SK-N-SH (cell line): ENCODE data around the gene OXSR1. TPM values are rescaled to one million over a fixed set of nuclear protein-coding genes. Genes with fewer than 3 reads are reported as not detected.

Experiments
- CTCF ChIA-PET: fragments of 300-600, 350-600 bp; formaldehyde crosslinking; extraction: SDS; loops from one replicate; lab custom pipeline; 2021; lab: Yijun Ruan, JAX
- POLR2A ChIA-PET: fragments of 350-600 bp; sonication (Branson Sonifier 250); formaldehyde crosslinking; extraction: SDS; loops from one replicate; lab custom pipeline; 2020; ENCODE audit warnings: antibody characterized with exemption, inconsistent platforms; lab: Yijun Ruan, JAX
- DNase-seq: peaks from one replicate; pipeline ENCODE4 v3.0.0; 2012
- H2AFZ ChIP-seq: fragments of 200-600 bp; sonication (generic); 2 replicates; pipeline ENCODE4 v1.8.1; 2016; ENCODE audit warnings: antibody characterized with exemption, mild to moderate bottlenecking, low read depth
- H3F3A ChIP-seq: fragments of 200-600 bp; sonication (generic); replicated peaks from 2 replicates; pipeline ENCODE3; 2016; ENCODE audit warnings: antibody characterized with exemption, mild to moderate bottlenecking; ENCODE audit not compliant: insufficient read depth
- H3K27ac ChIP-seq, 2 experiments: fragments of 200-500 bp in 1 of 2; fragments of 200-600 bp in 1 of 2; sonication (Bioruptor generic) in 1 of 2; sonication (generic), shearing (Covaris generic) in 1 of 2; 2 replicates each; pipeline versions ENCODE4 v1.5.1 to v1.6.1; 2014 to 2016; ENCODE audit warnings: low read depth in 2 of 2, inconsistent platforms in 1 of 2, low read length in 1 of 2, mild to moderate bottlenecking in 1 of 2, mixed read lengths in 1 of 2
- H3K27me3 ChIP-seq: fragments of 200-600 bp; sonication (generic), shearing (Covaris generic); 2 replicates; pipeline ENCODE4 v1.6.1; 2016; ENCODE audit warnings: mixed run types; ENCODE audit not compliant: insufficient read depth
- H3K36me3 ChIP-seq, 2 experiments: fragments of 200-500 bp in 1 of 2; fragments of 200-600 bp in 1 of 2; sonication (Bioruptor generic) in 1 of 2; sonication (generic) in 1 of 2; replicated peaks in 1 of 2; 2 replicates each; pipeline versions ENCODE3 to v1.5.1; 2014 to 2016; ENCODE audit warnings: low read length in 1 of 2, mild to moderate bottlenecking in 1 of 2; ENCODE audit not compliant: insufficient read depth in 2 of 2, control insufficient read depth in 1 of 2
- H3K4me1 ChIP-seq, 2 experiments: fragments of 200-500 bp in 1 of 2; fragments of 200-600 bp in 1 of 2; sonication (Bioruptor generic) in 1 of 2; sonication (generic), shearing (Covaris generic) in 1 of 2; 2 replicates each; pipeline versions ENCODE4 v1.5.1 to v1.6.1; 2014 to 2016; ENCODE audit warnings: low read depth in 1 of 2, low read length in 1 of 2, mixed run types in 1 of 2; ENCODE audit not compliant: insufficient read depth in 2 of 2, control insufficient read depth in 1 of 2
- H3K4me2 ChIP-seq: fragments of 200-600 bp; sonication (generic), shearing (Covaris generic); 2 replicates; pipeline ENCODE4 v1.6.1; 2017; ENCODE audit warnings: mixed run types
- H3K4me3 ChIP-seq, 2 experiments: fragments of 200-500 bp in 1 of 2; fragments of 200-600 bp in 1 of 2; sonication (Bioruptor generic) in 1 of 2; sonication (generic), shearing (Covaris generic) in 1 of 2; 2 replicates each; pipeline versions ENCODE4 v1.5.1 to v1.8.1; 2014 to 2016; ENCODE audit warnings: low read depth in 2 of 2, inconsistent platforms in 1 of 2, low read length in 1 of 2, mild to moderate bottlenecking in 1 of 2, mixed read lengths in 1 of 2, moderate library complexity in 1 of 2
- H3K79me2 ChIP-seq: fragments of 200-600 bp; sonication (generic); 2 replicates; pipeline ENCODE4 v1.8.1; 2017; ENCODE audit warnings: mild to moderate bottlenecking; ENCODE audit not compliant: insufficient read depth
- H3K9ac ChIP-seq: fragments of 200-600 bp; sonication (generic); 2 replicates; pipeline ENCODE4 v1.6.1; 2017; ENCODE audit warnings: mixed run types
- H3K9me2 ChIP-seq: fragments of 200-600 bp; sonication (generic); 2 replicates; pipeline ENCODE4 v1.6.1; 2017; ENCODE audit warnings: mixed run types
- H3K9me3 ChIP-seq: fragments of 200-600 bp; sonication (generic); 2 replicates; pipeline ENCODE4 v1.6.1; 2017; ENCODE audit warnings: mixed run types, mild to moderate bottlenecking, moderate library complexity
- H4K20me1 ChIP-seq: fragments of 200-600 bp; sonication (generic); 2 replicates; pipeline ENCODE4 v1.6.1; 2017; ENCODE audit warnings: mild to moderate bottlenecking, mixed run types; ENCODE audit not compliant: insufficient read depth
- CHD2 ChIP-seq: fragments of 150-350 bp; IDR thresholded peaks from 2 replicates; pipeline ENCODE4 v1.6.1; 2018; ENCODE audit warnings: low read length; ENCODE audit not compliant: partially characterized antibody
- FOSL2 ChIP-seq: IDR thresholded peaks from 2 replicates; pipeline ENCODE4 v1.4.0; 2012; ENCODE audit warnings: low read depth, mild to moderate bottlenecking, moderate library complexity, borderline replicate concordance
- FOXM1 ChIP-seq: IDR thresholded peaks from 2 replicates; pipeline ENCODE4 v1.4.0; 2012; ENCODE audit warnings: low read depth, mild to moderate bottlenecking
- GATA2 ChIP-seq: sonication (generic); formaldehyde crosslinking; IDR thresholded peaks from 2 replicates; pipeline ENCODE4 v1.5.0; 2020; ENCODE audit warnings: mild to moderate bottlenecking, missing genetic modification reagents
- IRF3 ChIP-seq: fragments of 150-350 bp; IDR thresholded peaks from 2 replicates; pipeline ENCODE4 v1.6.1; 2016; ENCODE audit warnings: mild to moderate bottlenecking, low read depth, low read length
- JUND ChIP-seq: IDR thresholded peaks from 2 replicates; pipeline ENCODE4 v1.4.0; 2012
- MAX ChIP-seq: IDR thresholded peaks from 2 replicates; pipeline ENCODE4 v1.4.0; 2012; ENCODE audit warnings: low read depth
- MXI1 ChIP-seq: IDR thresholded peaks from 2 replicates; pipeline ENCODE4 v1.6.1; 2012; ENCODE audit warnings: mild to moderate bottlenecking, low read depth, low read length, improper control_type of control experiment
- PBX3 ChIP-seq: IDR thresholded peaks from 2 replicates; pipeline ENCODE4; 2012
- POLR2AphosphoS5 ChIP-seq: IDR thresholded peaks from 2 replicates; pipeline ENCODE4 v1.6.1; 2012; ENCODE audit warnings: low read depth, low read length
- RAD21 ChIP-seq: IDR thresholded peaks from 2 replicates; pipeline ENCODE4 v1.6.1; 2012; ENCODE audit warnings: mild to moderate bottlenecking, low read length
- REST ChIP-seq: IDR thresholded peaks from 2 replicates; pipeline ENCODE4 v1.6.1; 2012; ENCODE audit warnings: mild to moderate bottlenecking, low read depth, low read length, moderate library complexity
- RXRA ChIP-seq: IDR thresholded peaks from 2 replicates; pipeline ENCODE4 v1.4.0; 2012; ENCODE audit warnings: low read depth, mild to moderate bottlenecking, borderline replicate concordance
- SIN3A ChIP-seq: IDR thresholded peaks from 2 replicates; pipeline ENCODE4 v1.6.1; 2012; ENCODE audit warnings: low read depth, mild to moderate bottlenecking, low read length, moderate library complexity, borderline replicate concordance
- SMC3 ChIP-seq: IDR thresholded peaks from 2 replicates; pipeline ENCODE4 v1.6.1; 2012; ENCODE audit warnings: low read depth, low read length, improper control_type of control experiment
- TCF12 ChIP-seq: IDR thresholded peaks from 2 replicates; pipeline ENCODE4 v1.4.0; 2012
- TEAD4 ChIP-seq: IDR thresholded peaks from 2 replicates; pipeline ENCODE4 v1.4.0; 2012; ENCODE audit warnings: mild to moderate bottlenecking, borderline replicate concordance; ENCODE audit not compliant: insufficient read depth
- WGBS: methylation state at CpG from one replicate; pipeline ENCODE4 v1.1.6; 2017; ENCODE audit warnings: low lambda C conversion rate; 5-methylcytosine and 5-hydroxymethylcytosine counted together
- polyA plus RNA-seq, 3 experiments: library from polyadenylated mRNA; depleted of rRNA; stranded (reverse); fragments of >200 nt; gene quantifications; 2 replicates each; pipeline ENCODE4 v1.2.3, GENCODE V29; 2012

Gene OXSR1
- polyA plus RNA-seq, 1 of the 3 experiments (the other 2 are of a cell fraction), result 22.3 TPM

GRCh38 chr3:38168151-38169026, 3.1 kb downstream of the OXSR1 start:
- Histone ChIP-seq H3K79me2 (peaks cover 80% of the 10 kb centered on the region), H2AFZ (no peak overlapping the region), H3K27ac (peak overlapping the region; percentile 9 to 97; a peak in 3 of 4 replicates), H3K4me2 (peak overlapping the region; percentile 86), H3K9ac (peak overlapping the region; percentile 67), H4K20me1 (peaks cover 32% of the 10 kb centered on the region), H3K4me3 (peak overlapping the region in 1 of 2 experiments; percentile 89; a peak in 2 of 4 replicates), H3K9me3 (no peaks in the 10 kb centered on the region), H3F3A (peaks cover 38% of the 10 kb centered on the region), H3K36me3 (peaks cover 0 to under 1% of the 10 kb centered on the region in 2 experiments), H3K9me2 (no peaks in the 10 kb centered on the region), H3K27me3 (no peaks in the 10 kb centered on the region), H3K4me1 (peaks cover 5 to 13% of the 10 kb centered on the region in 2 experiments; a peak in 3 of 4 replicates)
- no peak for TF ChIP-seq CHD2
- no peak for TF ChIP-seq RAD21
- peak; percentile 32; the same call in 1 of the 2 replicates for TF ChIP-seq TCF12
- 0 out of 2 replicates have a peak, but pooled peaks have one; percentile 26 for TF ChIP-seq TEAD4
- peak; percentile 33; the same call in 1 of the 2 replicates for TF ChIP-seq PBX3
- peak; percentile 58; the same call in 1 of the 2 replicates for TF ChIP-seq FOSL2
- TF ChIP-seq SMC3, result no peak
- TF ChIP-seq MXI1, result no peak
- TF ChIP-seq FOXM1, result no peak
- TF ChIP-seq JUND, result peak; percentile 57
- CTCF ChIA-PET, result no interaction called here
- DNase-seq, result no peak
- POLR2A ChIA-PET, result no interaction called here
- WGBS, result 38% methylated on average over 4 of the region's 4 CpGs

GRCh38 chr3:38169027-38169317, 3.6 kb downstream of the OXSR1 start:
- Histone ChIP-seq H3K79me2 (peaks cover 86% of the 10 kb centered on the region), H3K4me2 (peak overlapping the region; percentile 86), H3K27me3 (no peaks in the 10 kb centered on the region), H3K36me3 (peaks cover 0 to 4% of the 10 kb centered on the region in 2 experiments), H3K9ac (peak overlapping the region; percentile 67), H2AFZ (no peak overlapping the region), H3K4me1 (peaks cover 11 to 12% of the 10 kb centered on the region in 2 experiments; a peak in 3 of 4 replicates), H3K4me3 (peak overlapping the region in 1 of 2 experiments; percentile 89; a peak in 2 of 4 replicates), H3K9me3 (no peaks in the 10 kb centered on the region), H3K27ac (peak overlapping the region in 1 of 2 experiments; percentile 97; a peak in 2 of 4 replicates), H3F3A (peaks cover 38% of the 10 kb centered on the region), H3K9me2 (no peaks in the 10 kb centered on the region), H4K20me1 (peaks cover 38% of the 10 kb centered on the region)
- TF ChIP-seq POLR2AphosphoS5 (no peak), PBX3 (peak; percentile 58), IRF3 (no peak), RXRA (no peak), TCF12 (0 out of 2 replicates have a peak, but pooled peaks have one; percentile 2), MAX (no peak), GATA2 (no peak), SIN3A (no peak), REST (no peak)
- no peak for DNase-seq
- ChIA-PET CTCF (no interaction called here), POLR2A (no interaction called here)
- WGBS, result 22% methylated on average over 1 of the region's 1 CpG
